ENCODE results near the gene PDE4B. TPM values are rescaled to one million over a fixed set of nuclear protein-coding genes. Genes with fewer than 3 reads are reported as not detected.

PDE4B gene
- total RNA-seq, 2 donors from 2014 or later: 1.6 to 12.2 TPM

DNA sequence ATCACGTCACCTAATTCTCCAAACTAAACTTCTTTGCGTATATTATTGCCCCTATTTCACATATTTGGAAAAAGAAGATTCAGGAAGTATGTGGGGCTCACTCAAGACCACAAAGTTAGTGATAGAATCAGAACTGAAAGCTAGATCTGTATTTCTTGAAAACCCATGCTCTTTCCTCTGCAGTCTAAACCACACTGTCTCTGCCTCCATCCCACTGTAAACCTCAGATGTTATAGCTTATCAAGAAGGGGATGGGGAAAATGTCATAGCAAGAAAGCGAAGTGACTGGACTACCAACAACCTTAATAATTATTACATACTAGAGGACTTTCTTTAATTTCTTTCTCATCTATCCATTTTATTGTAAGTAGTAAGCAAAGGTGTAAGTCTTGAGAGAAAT lies 483.5 kb downstream of the PDE4B start:
- no peak for ATAC-seq
- WGBS, 2 donors: 67 to 81% methylated on average over 3 of the region's 3 CpGs
- Histone ChIP-seq H3K27me3 (no peaks in the 10 kb centered on the region), H3K4me1 (peaks cover 14% of the 10 kb centered on the region), H3K36me3 (replicated peaks in 1 of 2; ENCODE audit: insufficient read depth in 1 of 2, low read depth in 2 of 2) (no peaks in the 10 kb centered on the region), H3K27ac (peak overlapping the region in 1 of 4 donors; percentile 15), H3K9me3 (no peaks in the 10 kb centered on the region), H3K4me3 (no peak overlapping the region)
- intact Hi-C loops (cut with DNase I): no loop called here
- TF ChIP-seq, protein P1, sequence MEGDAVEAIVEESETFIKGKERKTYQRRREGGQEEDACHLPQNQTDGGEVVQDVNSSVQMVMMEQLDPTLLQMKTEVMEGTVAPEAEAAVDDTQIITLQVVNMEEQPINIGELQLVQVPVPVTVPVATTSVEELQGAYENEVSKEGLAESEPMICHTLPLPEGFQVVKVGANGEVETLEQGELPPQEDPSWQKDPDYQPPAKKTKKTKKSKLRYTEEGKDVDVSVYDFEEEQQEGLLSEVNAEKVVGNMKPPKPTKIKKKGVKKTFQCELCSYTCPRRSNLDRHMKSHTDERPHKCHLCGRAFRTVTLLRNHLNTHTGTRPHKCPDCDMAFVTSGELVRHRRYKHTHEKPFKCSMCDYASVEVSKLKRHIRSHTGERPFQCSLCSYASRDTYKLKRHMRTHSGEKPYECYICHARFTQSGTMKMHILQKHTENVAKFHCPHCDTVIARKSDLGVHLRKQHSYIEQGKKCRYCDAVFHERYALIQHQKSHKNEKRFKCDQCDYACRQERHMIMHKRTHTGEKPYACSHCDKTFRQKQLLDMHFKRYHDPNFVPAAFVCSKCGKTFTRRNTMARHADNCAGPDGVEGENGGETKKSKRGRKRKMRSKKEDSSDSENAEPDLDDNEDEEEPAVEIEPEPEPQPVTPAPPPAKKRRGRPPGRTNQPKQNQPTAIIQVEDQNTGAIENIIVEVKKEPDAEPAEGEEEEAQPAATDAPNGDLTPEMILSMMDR (IDR thresholded peaks at IDR 0.05): no peak
- no peak for TF ChIP-seq POLR2A (IDR thresholded peaks at IDR 0.05)
- DNase-seq: no peak

DNA sequence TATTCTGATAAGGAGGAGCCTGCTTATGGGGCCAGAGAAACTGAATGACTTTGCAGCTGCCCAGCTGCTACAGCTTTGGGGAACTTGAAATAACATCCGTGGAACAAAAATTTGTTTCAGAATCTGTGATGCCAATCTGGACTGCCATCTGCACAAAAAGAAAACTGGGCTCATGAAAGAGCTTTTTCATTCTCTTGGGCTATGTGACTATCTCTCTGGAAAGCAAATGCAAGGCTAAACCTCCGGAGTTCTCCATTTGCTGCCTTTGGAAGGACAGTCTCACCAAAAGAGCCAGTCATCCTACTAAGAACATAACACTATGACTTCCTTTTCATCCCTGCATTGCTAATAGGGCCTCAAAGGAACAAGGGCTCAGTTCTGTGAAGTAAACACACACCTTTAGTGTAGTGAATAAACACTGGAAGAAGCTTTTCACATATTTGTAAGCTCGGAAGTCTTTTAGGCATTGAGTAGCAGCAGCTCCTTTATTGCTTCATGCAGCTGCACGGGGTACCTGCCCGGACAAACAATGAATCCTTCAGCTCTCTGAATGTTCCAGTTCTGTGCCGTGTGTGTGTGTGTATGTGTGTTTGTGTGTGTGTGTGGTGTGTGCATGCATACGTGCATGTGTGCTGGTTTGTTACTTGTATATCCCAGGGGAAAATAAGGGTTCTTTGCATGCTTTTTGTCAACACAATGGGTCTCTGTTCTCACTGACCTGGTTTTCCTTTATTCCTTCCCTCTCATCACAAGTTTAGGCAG lies 485.7 kb downstream of the PDE4B start:
- H3K4me1 ChIP-seq: peaks cover 7% of the 10 kb centered on the region
- WGBS, 2 donors: 41 to 46% methylated on average over 7 of the region's 7 CpGs
- H3K9me3 ChIP-seq: no peaks in the 10 kb centered on the region
- no peak for ATAC-seq
- no peak overlapping the region for H3K4me3 ChIP-seq
- intact Hi-C loops (cut with DNase I): no loop called here
- no peak for DNase-seq
- no peak for TF ChIP-seq POLR2A (IDR thresholded peaks at IDR 0.05)
- H3K27ac ChIP-seq: peak overlapping the region in 1 of 4 donors; percentile 8
- no peaks in the 10 kb centered on the region for H3K36me3 ChIP-seq (replicated peaks in 1 of 2; ENCODE audit: insufficient read depth in 1 of 2, low read depth in 2 of 2)
- H3K27me3 ChIP-seq: no peaks in the 10 kb centered on the region

DNA sequence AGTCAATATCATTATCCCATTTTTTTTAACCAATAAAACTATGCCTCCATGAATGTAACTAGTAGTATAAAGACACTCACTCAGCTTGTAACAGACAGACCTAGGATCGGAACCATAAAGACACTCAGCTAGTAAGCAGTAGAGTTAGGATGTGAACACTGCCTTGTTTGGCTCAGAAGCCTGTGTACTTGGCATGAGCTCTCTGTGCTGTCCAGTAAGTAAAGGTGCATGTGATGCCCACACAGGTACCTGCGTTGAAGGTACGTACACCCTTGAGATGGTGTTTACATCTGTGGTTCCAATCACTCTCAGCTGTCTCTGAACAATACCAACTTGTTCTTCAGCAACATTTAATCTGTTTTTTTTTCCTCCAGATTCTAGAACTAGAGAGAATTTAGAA lies 489.1 kb downstream of the PDE4B start:
- H3K9me3 ChIP-seq: no peaks in the 10 kb centered on the region
- no peak overlapping the region for H3K27ac ChIP-seq
- WGBS, 2 donors: 77 to 90% methylated on average over 3 of the region's 3 CpGs
- H3K4me1 ChIP-seq: peaks cover 7% of the 10 kb centered on the region
- TF ChIP-seq, protein P1 (IDR thresholded peaks at IDR 0.05): no peak
- TF ChIP-seq POLR2A (IDR thresholded peaks at IDR 0.05): no peak
- intact Hi-C loops (cut with DNase I): no loop called here
- no peaks in the 10 kb centered on the region for H3K27me3 ChIP-seq
- DNase-seq (no peak), ATAC-seq (no peak)
- no peaks in the 10 kb centered on the region for H3K36me3 ChIP-seq (replicated peaks in 1 of 2; ENCODE audit: insufficient read depth in 1 of 2, low read depth in 2 of 2)
- no peak overlapping the region for H3K4me3 ChIP-seq

DNA sequence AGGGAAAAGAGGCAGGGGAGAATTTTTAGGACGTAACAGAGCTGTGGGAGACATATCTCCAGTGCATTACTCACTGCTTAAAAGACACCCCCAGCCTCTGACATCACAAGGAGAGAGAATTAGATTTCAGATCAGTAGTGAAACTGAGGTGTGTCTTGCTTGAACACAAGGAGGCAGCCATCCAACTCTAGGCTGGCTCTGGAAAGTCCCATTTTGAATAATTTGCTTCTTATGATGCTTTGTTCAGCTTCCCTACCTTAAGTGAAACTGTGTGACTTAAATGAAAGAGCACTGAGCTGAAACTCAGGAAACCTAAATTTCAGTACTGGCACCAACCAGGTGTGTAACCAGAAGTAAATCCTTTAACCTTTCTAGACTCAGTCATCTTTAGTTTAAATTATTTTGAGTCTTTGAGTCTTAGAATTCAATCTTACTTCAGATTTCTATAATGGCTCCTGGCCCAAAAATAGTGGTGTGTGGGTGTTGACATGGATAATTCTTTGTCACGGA lies 489.7 kb downstream of the PDE4B start:
- peak overlapping the region in 1 of 4 donors; percentile 27 for H3K27ac ChIP-seq
- H3K36me3 ChIP-seq (replicated peaks in 1 of 2; ENCODE audit: insufficient read depth in 1 of 2, low read depth in 2 of 2): no peaks in the 10 kb centered on the region
- peak in 1 of 4 donors; percentile 10 for DNase-seq
- H3K27me3 ChIP-seq: no peaks in the 10 kb centered on the region
- H3K4me3 ChIP-seq: no peak overlapping the region
- WGBS, 2 donors: 46 to 58% methylated on average over 2 of the region's 2 CpGs
- no peaks in the 10 kb centered on the region for H3K9me3 ChIP-seq
- intact Hi-C loops (cut with DNase I): no loop called here
- TF ChIP-seq, protein P1 (IDR thresholded peaks at IDR 0.05): no peak
- TF ChIP-seq POLR2A (IDR thresholded peaks at IDR 0.05): no peak
- peaks cover 7% of the 10 kb centered on the region for H3K4me1 ChIP-seq
- ATAC-seq: peak; percentile 42

DNA sequence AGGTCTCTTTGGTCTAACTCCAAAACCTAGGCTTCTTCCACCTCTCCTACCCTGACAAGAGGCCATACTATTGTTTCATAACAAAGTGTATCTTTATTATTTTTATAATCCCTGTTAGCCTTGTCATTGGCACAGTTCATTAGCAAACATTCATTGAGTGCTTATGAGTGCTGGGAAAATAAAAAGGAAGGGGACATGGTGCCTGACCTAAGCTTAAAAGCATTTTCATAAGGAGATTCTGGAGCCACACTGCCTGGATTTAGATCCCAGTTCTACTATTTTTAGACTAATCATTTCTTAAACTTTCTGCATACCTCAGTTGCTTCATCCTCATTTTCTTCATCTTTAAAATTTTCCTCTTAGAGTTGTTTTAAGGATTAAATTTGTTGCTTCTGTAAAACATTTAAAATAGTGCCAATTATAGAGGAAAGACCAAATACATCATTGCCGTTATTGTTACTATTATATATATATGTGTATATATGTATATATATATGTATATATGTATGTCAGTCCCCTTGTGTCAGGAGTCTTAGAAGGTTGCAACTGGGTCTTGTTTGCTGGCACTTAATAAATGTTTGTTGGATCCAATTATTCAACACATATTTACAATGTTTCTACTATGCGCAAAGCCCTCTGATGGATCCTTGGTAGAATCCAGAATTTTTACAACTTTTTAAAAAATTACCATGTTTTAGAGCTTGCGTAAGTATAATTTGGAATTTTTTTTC lies 490.4 kb downstream of the PDE4B start:
- H3K9me3 ChIP-seq: no peaks in the 10 kb centered on the region
- H3K27me3 ChIP-seq: no peaks in the 10 kb centered on the region
- no peaks in the 10 kb centered on the region for H3K36me3 ChIP-seq (replicated peaks in 1 of 2; ENCODE audit: insufficient read depth in 1 of 2, low read depth in 2 of 2)
- intact Hi-C loops (cut with DNase I): no loop called here
- H3K4me3 ChIP-seq: no peak overlapping the region
- TF ChIP-seq, protein P1 (IDR thresholded peaks at IDR 0.05): no peak
- no peak for TF ChIP-seq POLR2A (IDR thresholded peaks at IDR 0.05)
- peaks cover 7% of the 10 kb centered on the region for H3K4me1 ChIP-seq
- 87 to 91% methylated on average over 3 of the region's 3 CpGs for WGBS, 2 donors
- ATAC-seq: no peak
- H3K27ac ChIP-seq: peak overlapping the region in 1 of 4 donors; percentile 27
- DNase-seq: no peak

Measured in body of pancreas (tissue), 4 donors.